ENCODE data around the gene FAM221B. TPM values are rescaled to one million over a fixed set of nuclear protein-coding genes. Genes with fewer than 3 reads are reported as not detected.

FAM221B gene
- total RNA-seq, 1 donor from 2014 or later, result not detected

DNA sequence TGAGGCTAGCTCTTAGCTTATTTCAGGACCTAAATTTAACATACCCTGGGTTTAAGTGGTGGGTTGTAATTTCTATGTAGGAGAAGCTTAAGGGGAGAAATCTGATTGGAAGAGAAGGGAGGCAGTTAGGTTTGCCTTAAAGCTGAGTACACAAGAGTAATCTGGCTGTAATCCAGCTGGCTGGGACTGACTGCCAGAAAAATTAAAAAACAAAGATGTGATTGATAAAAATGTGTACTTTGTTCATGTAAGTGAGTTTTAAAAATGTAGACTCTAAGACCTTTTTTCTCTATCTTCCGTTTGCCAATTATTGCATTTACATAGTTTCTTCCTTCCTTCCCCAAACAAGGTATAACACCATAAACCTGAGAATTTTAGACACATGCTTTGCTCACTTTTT lies 57.0 kb downstream of the FAM221B start:
- H3K4me3 ChIP-seq (ENCODE audit: low read depth, low read length), result no peak overlapping the region
- TF ChIP-seq CTCF (conservative IDR thresholded peaks at IDR 0.05; ENCODE audit: low read depth, low read length), result no peak
- DNase-seq (ENCODE audit: low read depth), result no peak

- no peak for DNase-seq (ENCODE audit: low read depth)
- no peak for TF ChIP-seq CTCF (conservative IDR thresholded peaks at IDR 0.05; ENCODE audit: low read depth, low read length)
- H3K4me3 ChIP-seq (ENCODE audit: low read depth, low read length), result no peak overlapping the region
Observed at GRCh38 chr9:35771075-35771433, 57.5 kb downstream of the FAM221B start.

GRCh38 chr9:35769763-35770162 lies 58.8 kb downstream of the FAM221B start:
- no peak overlapping the region for H3K4me3 ChIP-seq (ENCODE audit: low read depth, low read length)
- DNase-seq (ENCODE audit: low read depth), result no peak
- TF ChIP-seq CTCF (conservative IDR thresholded peaks at IDR 0.05; ENCODE audit: low read depth, low read length), result no peak

DNA sequence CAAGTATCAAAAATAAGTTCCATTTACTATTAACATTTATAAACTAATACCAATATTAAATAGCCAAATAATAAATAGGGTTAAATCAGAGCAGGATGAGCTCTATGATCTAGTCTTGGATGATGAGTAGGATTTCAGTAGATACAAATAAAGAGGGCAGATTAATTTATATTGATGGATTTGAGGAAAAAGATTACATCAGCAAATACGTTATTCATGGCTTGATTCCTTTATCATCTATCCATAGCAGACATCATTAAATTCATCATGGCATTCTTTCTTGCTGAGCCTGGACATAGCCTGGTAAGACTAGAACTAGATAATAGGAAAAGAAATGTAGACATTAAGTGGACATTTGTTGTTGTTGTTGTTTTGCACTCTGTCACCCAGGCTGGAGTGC lies 61.1 kb downstream of the FAM221B start:
- DNase-seq (ENCODE audit: low read depth), result no peak
- no peak overlapping the region for H3K4me3 ChIP-seq (ENCODE audit: low read depth, low read length)
- TF ChIP-seq CTCF (conservative IDR thresholded peaks at IDR 0.05; ENCODE audit: low read depth, low read length), result no peak

GRCh38 chr9:35766997-35767396 lies 61.5 kb downstream of the FAM221B start:
- TF ChIP-seq CTCF (conservative IDR thresholded peaks at IDR 0.05; ENCODE audit: low read depth, low read length), result no peak

More at GRCh38 chr9:35766997-35767396, 61.5 kb downstream of the FAM221B start:
- no peak overlapping the region for H3K4me3 ChIP-seq (ENCODE audit: low read depth, low read length)
- no peak for DNase-seq (ENCODE audit: low read depth)

Other genes with a start within 250 kb of the FAM221B start
- gene TESK1, start 223.5 kb downstream of the FAM221B start, total RNA-seq, result 23.5 and 24.0 TPM in 2 replicates
- 0.51 and 1.2 TPM in 2 replicates for gene CD72, start 210.3 kb downstream of the FAM221B start, total RNA-seq
- not detected in 2 replicates for gene SIT1, start 177.8 kb downstream of the FAM221B start, total RNA-seq
- gene RMRP, start 170.7 kb downstream of the FAM221B start, total RNA-seq, result 3,154 and 10,636 TPM in 2 replicates
- 19.0 and 35.4 TPM in 2 replicates for gene CCDC107, start 170.4 kb downstream of the FAM221B start, total RNA-seq
- gene ARHGEF39, start 163.5 kb downstream of the FAM221B start, total RNA-seq, result 11.9 and 17.5 TPM in 2 replicates
- gene CA9, start 154.8 kb downstream of the FAM221B start, total RNA-seq, result 0.43 TPM in 1 of 2 replicates, not detected in the other
- 265 and 267 TPM in 2 replicates for gene TPM2, start 138.8 kb downstream of the FAM221B start, total RNA-seq
- 114 and 177 TPM in 2 replicates for gene TLN1, start 96.5 kb downstream of the FAM221B start, total RNA-seq
- 49.9 and 66.4 TPM in 2 replicates for gene CREB3, start 96.1 kb downstream of the FAM221B start, total RNA-seq
- gene GBA2, start 79.5 kb downstream of the FAM221B start, total RNA-seq, result 32.8 and 39.3 TPM in 2 replicates
- gene RGP1, start 79.4 kb downstream of the FAM221B start, total RNA-seq, result 13.6 and 14.9 TPM in 2 replicates
- gene MSMP, start 74.5 kb downstream of the FAM221B start, total RNA-seq, result not detected in 2 replicates
- 7.3 and 11.0 TPM in 2 replicates for gene NPR2, start 37.1 kb downstream of the FAM221B start, total RNA-seq
- gene SPAG8, start 16.5 kb downstream of the FAM221B start, total RNA-seq, result 0.12 and 0.14 TPM in 2 replicates
- 25.9 and 32.5 TPM in 2 replicates for gene HINT2, start 13.7 kb downstream of the FAM221B start, total RNA-seq
- 2.5 and 4.2 TPM in 2 replicates for gene TMEM8B, start 496 bp upstream of the FAM221B start, total RNA-seq
- gene OR13J1, start 41.7 kb upstream of the FAM221B start, total RNA-seq, result not detected in 2 replicates
- gene HRCT1, start 77.5 kb upstream of the FAM221B start, total RNA-seq, result 0.58 TPM in 1 of 2 replicates, not detected in the other
- gene SPAAR, start 80.8 kb upstream of the FAM221B start, total RNA-seq, result 0.29 TPM in 1 of 2 replicates, not detected in the other
- gene OR2S2, start 129.4 kb upstream of the FAM221B start, total RNA-seq, result not detected in 2 replicates
- gene RECK, start 208.2 kb upstream of the FAM221B start, total RNA-seq, result 5.7 and 6.6 TPM in 2 replicates